ENCODE results near the gene ANO7. TPM values are rescaled to one million over a fixed set of nuclear protein-coding genes. Genes with fewer than 3 reads are reported as not detected.

ANO7 gene
- total and polyA plus RNA-seq, 2 of the 13 experiments (the other 11 are each of a cell fraction or from before 2014, with no cell fraction given), result 4.1 to 4.9 TPM

DNA sequence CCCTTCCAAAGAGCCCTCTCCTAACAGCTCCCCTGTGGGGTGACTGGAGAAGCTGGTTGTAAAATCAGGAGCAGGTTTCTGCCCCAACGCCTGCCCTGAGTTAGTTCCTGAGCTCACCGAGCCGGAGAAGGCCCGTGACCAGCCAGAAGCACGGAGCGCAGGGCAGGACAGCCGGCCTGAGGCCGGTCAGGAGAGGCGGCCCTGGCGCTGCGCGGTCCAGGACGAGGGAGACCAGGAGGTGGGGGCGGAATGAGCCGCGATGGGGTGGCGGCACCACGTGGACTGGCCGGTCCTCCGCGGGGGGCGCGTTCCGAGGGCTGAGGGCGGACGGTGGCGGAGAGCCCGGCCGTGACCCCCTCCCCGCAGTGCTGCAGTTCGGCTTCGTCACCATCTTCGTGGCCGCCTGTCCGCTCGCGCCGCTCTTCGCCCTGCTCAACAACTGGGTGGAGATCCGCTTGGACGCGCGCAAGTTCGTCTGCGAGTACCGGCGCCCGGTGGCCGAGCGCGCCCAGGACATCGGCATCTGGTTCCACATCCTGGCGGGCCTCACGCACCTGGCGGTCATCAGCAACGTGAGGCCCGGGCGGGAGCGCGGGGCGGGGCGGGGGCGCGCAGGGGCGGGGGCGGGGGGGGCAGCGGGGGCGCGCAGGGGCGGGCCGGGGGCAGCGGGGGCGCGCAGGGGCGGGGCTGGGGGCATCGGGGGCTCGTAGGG, 29.0 kb downstream of the ANO7 start (continued):
- TF ChIP-seq, protein P1, sequence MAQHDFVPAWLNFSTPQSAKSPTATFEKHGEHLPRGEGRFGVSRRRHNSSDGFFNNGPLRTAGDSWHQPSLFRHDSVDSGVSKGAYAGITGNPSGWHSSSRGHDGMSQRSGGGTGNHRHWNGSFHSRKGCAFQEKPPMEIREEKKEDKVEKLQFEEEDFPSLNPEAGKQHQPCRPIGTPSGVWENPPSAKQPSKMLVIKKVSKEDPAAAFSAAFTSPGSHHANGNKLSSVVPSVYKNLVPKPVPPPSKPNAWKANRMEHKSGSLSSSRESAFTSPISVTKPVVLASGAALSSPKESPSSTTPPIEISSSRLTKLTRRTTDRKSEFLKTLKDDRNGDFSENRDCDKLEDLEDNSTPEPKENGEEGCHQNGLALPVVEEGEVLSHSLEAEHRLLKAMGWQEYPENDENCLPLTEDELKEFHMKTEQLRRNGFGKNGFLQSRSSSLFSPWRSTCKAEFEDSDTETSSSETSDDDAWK (CRISPR knock-in tag; IDR thresholded peaks at IDR 0.05), result no peak
- TF ChIP-seq ZNF891 (CRISPR knock-in tag; IDR thresholded peaks at IDR 0.05) (peak; percentile 98), NFYC (CRISPR knock-in tag; IDR thresholded peaks at IDR 0.05) (no peak; the same call in 1 of the 2 replicates), JUND (CRISPR knock-in tag; IDR thresholded peaks at IDR 0.05) (no peak), NR2C2 (CRISPR knock-in tag; IDR thresholded peaks at IDR 0.05; ENCODE audit: borderline replicate concordance) (no peak), EEA1 (CRISPR knock-in tag; IDR thresholded peaks at IDR 0.05; ENCODE audit: borderline replicate concordance) (peak; percentile 97), SMAD1 (CRISPR knock-in tag; IDR thresholded peaks at IDR 0.05; ENCODE audit: borderline replicate concordance, low read depth) (peak; percentile 93; the same call in 1 of the 2 replicates), ELF1 (CRISPR knock-in tag; IDR thresholded peaks at IDR 0.05) (no peak), ZNF101 (CRISPR knock-in tag; IDR thresholded peaks at IDR 0.05; ENCODE audit: borderline replicate concordance, low read depth) (no peak), TOE1 (CRISPR knock-in tag; IDR thresholded peaks at IDR 0.05) (no peak), FOXM1 (CRISPR knock-in tag; IDR thresholded peaks at IDR 0.05) (no peak)
- TF ChIP-seq, protein P2, sequence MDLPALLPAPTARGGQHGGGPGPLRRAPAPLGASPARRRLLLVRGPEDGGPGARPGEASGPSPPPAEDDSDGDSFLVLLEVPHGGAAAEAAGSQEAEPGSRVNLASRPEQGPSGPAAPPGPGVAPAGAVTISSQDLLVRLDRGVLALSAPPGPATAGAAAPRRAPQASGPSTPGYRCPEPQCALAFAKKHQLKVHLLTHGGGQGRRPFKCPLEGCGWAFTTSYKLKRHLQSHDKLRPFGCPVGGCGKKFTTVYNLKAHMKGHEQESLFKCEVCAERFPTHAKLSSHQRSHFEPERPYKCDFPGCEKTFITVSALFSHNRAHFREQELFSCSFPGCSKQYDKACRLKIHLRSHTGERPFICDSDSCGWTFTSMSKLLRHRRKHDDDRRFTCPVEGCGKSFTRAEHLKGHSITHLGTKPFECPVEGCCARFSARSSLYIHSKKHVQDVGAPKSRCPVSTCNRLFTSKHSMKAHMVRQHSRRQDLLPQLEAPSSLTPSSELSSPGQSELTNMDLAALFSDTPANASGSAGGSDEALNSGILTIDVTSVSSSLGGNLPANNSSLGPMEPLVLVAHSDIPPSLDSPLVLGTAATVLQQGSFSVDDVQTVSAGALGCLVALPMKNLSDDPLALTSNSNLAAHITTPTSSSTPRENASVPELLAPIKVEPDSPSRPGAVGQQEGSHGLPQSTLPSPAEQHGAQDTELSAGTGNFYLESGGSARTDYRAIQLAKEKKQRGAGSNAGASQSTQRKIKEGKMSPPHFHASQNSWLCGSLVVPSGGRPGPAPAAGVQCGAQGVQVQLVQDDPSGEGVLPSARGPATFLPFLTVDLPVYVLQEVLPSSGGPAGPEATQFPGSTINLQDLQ (CRISPR knock-in tag; IDR thresholded peaks at IDR 0.05), result peak; percentile 85; the same call in 1 of the 2 replicates
- TF ChIP-seq, protein P3, sequence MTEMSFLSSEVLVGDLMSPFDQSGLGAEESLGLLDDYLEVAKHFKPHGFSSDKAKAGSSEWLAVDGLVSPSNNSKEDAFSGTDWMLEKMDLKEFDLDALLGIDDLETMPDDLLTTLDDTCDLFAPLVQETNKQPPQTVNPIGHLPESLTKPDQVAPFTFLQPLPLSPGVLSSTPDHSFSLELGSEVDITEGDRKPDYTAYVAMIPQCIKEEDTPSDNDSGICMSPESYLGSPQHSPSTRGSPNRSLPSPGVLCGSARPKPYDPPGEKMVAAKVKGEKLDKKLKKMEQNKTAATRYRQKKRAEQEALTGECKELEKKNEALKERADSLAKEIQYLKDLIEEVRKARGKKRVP (CRISPR knock-in tag; IDR thresholded peaks at IDR 0.05), result peak in 1 of 2 experiments; percentile 45; a peak in 1 of 4 replicates
- TF ChIP-seq, protein P4, sequence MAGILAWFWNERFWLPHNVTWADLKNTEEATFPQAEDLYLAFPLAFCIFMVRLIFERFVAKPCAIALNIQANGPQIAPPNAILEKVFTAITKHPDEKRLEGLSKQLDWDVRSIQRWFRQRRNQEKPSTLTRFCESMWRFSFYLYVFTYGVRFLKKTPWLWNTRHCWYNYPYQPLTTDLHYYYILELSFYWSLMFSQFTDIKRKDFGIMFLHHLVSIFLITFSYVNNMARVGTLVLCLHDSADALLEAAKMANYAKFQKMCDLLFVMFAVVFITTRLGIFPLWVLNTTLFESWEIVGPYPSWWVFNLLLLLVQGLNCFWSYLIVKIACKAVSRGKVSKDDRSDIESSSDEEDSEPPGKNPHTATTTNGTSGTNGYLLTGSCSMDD (CRISPR knock-in tag; IDR thresholded peaks at IDR 0.05), result no peak
- TF ChIP-seq, protein P5, sequence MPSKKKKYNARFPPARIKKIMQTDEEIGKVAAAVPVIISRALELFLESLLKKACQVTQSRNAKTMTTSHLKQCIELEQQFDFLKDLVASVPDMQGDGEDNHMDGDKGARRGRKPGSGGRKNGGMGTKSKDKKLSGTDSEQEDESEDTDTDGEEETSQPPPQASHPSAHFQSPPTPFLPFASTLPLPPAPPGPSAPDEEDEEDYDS (CRISPR knock-in tag; IDR thresholded peaks at IDR 0.05), result no peak; the same call in 1 of the 2 replicates
- TF ChIP-seq, protein P6, sequence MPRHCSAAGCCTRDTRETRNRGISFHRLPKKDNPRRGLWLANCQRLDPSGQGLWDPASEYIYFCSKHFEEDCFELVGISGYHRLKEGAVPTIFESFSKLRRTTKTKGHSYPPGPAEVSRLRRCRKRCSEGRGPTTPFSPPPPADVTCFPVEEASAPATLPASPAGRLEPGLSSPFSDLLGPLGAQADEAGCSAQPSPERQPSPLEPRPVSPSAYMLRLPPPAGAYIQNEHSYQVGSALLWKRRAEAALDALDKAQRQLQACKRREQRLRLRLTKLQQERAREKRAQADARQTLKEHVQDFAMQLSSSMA (CRISPR knock-in tag; IDR thresholded peaks at IDR 0.05), result 0 out of 2 replicates have a peak, but pooled peaks have one; percentile 26
